ENCODE measurements around the gene CAMK1. TPM values are rescaled to one million over a fixed set of nuclear protein-coding genes. Genes with fewer than 3 reads are reported as not detected.

The CAMK1 gene
- total RNA-seq = 27.6 and 30.0 TPM in 2 replicates

- DNase-seq (ENCODE audit: low read depth) = peak; percentile 69
- H3K4me3 ChIP-seq (ENCODE audit: low read depth, low read length) = peak within 1 kb of the TSS; percentile 64
- no peak for TF ChIP-seq CTCF (IDR thresholded peaks at IDR 0.05; ENCODE audit: insufficient read depth, low read depth, low read length)
These were observed at the start of gene CAMK1 for GRCh38 chr3:9769426-9770275. CAMK1 (minus strand) TSS chr3:9769947; CDS start chr3:9767749, 2,198 bp downstream.

GRCh38 chr3:9818666-9819335, 49.1 kb upstream of the CAMK1 start:
- DNase-seq (ENCODE audit: low read depth) = no peak
- TF ChIP-seq CTCF (IDR thresholded peaks at IDR 0.05; ENCODE audit: insufficient read depth, low read depth, low read length) = no peak
- no peak overlapping the region for H3K4me3 ChIP-seq (ENCODE audit: low read depth, low read length)

- TF ChIP-seq CTCF (IDR thresholded peaks at IDR 0.05; ENCODE audit: insufficient read depth, low read depth, low read length) = no peak
- H3K4me3 ChIP-seq (ENCODE audit: low read depth, low read length) = no peak overlapping the region
- no peak for DNase-seq (ENCODE audit: low read depth)
These were observed 47.7 kb upstream of the CAMK1 start for GRCh38 chr3:9817436-9817835.

GRCh38 chr3:9815986-9816385, 46.2 kb upstream of the CAMK1 start:
- no peak for TF ChIP-seq CTCF (IDR thresholded peaks at IDR 0.05; ENCODE audit: insufficient read depth, low read depth, low read length)
- DNase-seq (ENCODE audit: low read depth) = no peak
- H3K4me3 ChIP-seq (ENCODE audit: low read depth, low read length) = no peak overlapping the region

GRCh38 chr3:9812870-9813483, 43.2 kb upstream of the CAMK1 start:
- no peak for TF ChIP-seq CTCF (IDR thresholded peaks at IDR 0.05; ENCODE audit: insufficient read depth, low read depth, low read length)
- no peak for DNase-seq (ENCODE audit: low read depth)
- H3K4me3 ChIP-seq (ENCODE audit: low read depth, low read length) = no peak overlapping the region

GRCh38 chr3:9810846-9811245, 41.1 kb upstream of the CAMK1 start:
- H3K4me3 ChIP-seq (ENCODE audit: low read depth, low read length) = peak overlapping the region; percentile 61

More at GRCh38 chr3:9810846-9811245, 41.1 kb upstream of the CAMK1 start:
- DNase-seq (ENCODE audit: low read depth) = no peak
- TF ChIP-seq CTCF (IDR thresholded peaks at IDR 0.05; ENCODE audit: insufficient read depth, low read depth, low read length) = no peak
